GM12892 (cell line): Measurements from ENCODE around the gene OVOL2.

Source experiments
- POLR2A ChIP-seq: IDR thresholded peaks from 2 replicates; pipeline ENCODE4 v1.6.1; 2011; ENCODE audit warnings: low read depth, low read length, control low read depth
- POLR2AphosphoS5 ChIP-seq: IDR thresholded peaks from 2 replicates; pipeline ENCODE4 v1.6.1; 2011; ENCODE audit warnings: low read depth, low read length, control low read depth
- TAF1 ChIP-seq: IDR thresholded peaks from 2 replicates; pipeline ENCODE4 v1.6.1; 2011; ENCODE audit warnings: low read depth, mild to moderate bottlenecking, control low read depth, low read length, borderline replicate concordance

GRCh38 chr20:18091623-18092022 lies 33.9 kb upstream of the OVOL2 start:
- no peak for TF ChIP-seq POLR2AphosphoS5
- TF ChIP-seq POLR2A: no peak
- no peak for TF ChIP-seq TAF1
